Activated CD8-positive, alpha-beta memory T cell treated with anti-CD3 and anti-CD28 coated beads, Interleukin-2, amount 50 U/mL, for 1 hour (primary cell): ENCODE results near the gene SLC45A1.

Source experiments
- DNase-seq: peaks from one replicate; pipeline ENCODE4 v3.0.0-alpha.2; 2020; ENCODE audit errors: extremely low read depth

Gene SLC45A1

GRCh38 chr1:8311068-8311718 lies 6.7 kb upstream of the SLC45A1 start:
- DNase-seq: no peak

GRCh38 chr1:8312235-8313218 lies 5.4 kb upstream of the SLC45A1 start:
- no peak for DNase-seq

GRCh38 chr1:8313231-8313630 lies 4.7 kb upstream of the SLC45A1 start:
- no peak for DNase-seq

GRCh38 chr1:8314346-8315280 lies 3.3 kb upstream of the SLC45A1 start:
- DNase-seq: peak; percentile 8

GRCh38 chr1:8315573-8316475 lies 2.1 kb upstream of the SLC45A1 start:
- no peak for DNase-seq

- no peak for DNase-seq
These were observed 522 bp downstream of the SLC45A1 start for GRCh38 chr1:8318436-8318835.

- DNase-seq: no peak
These were observed 3.7 kb downstream of the SLC45A1 start for GRCh38 chr1:8321612-8322011.

- no peak for DNase-seq
These were observed 5.8 kb downstream of the SLC45A1 start for GRCh38 chr1:8323706-8324105.

- DNase-seq: no peak
These were observed 6.4 kb downstream of the SLC45A1 start for GRCh38 chr1:8324176-8324810.

GRCh38 chr1:8325771-8326170 lies 7.9 kb downstream of the SLC45A1 start:
- DNase-seq: no peak

- no peak for DNase-seq
These were observed 8.4 kb downstream of the SLC45A1 start for GRCh38 chr1:8326265-8326664.

- DNase-seq: no peak
These were observed 10.4 kb downstream of the SLC45A1 start for GRCh38 chr1:8328271-8328670.

GRCh38 chr1:8329439-8329838 lies 11.5 kb downstream of the SLC45A1 start:
- no peak for DNase-seq

- DNase-seq: no peak
These were observed 11.9 kb downstream of the SLC45A1 start for GRCh38 chr1:8329858-8330257.

- no peak for DNase-seq
These were observed 12.6 kb downstream of the SLC45A1 start for GRCh38 chr1:8330271-8331125.

GRCh38 chr1:8332806-8333205 lies 14.9 kb downstream of the SLC45A1 start:
- DNase-seq: no peak

- DNase-seq: no peak
These were observed 15.5 kb downstream of the SLC45A1 start for GRCh38 chr1:8333246-8333987.

- no peak for DNase-seq
These were observed 16.4 kb downstream of the SLC45A1 start for GRCh38 chr1:8334106-8334851.
